ENCODE results near the gene DNAJC17. TPM values are rescaled to one million over a fixed set of nuclear protein-coding genes. Genes with fewer than 3 reads are reported as not detected.

The DNAJC17 gene
- total and polyA plus RNA-seq, 2 of the 13 experiments (the other 11 are each of a cell fraction or from before 2014, with no cell fraction given), result 22.2 to 26.5 TPM

GRCh38 chr15:40763801-40764628 is 43.3 kb downstream of the DNAJC17 start, which contains the start of gene GCHFR (continued):
- TF ChIP-seq, protein P1, sequence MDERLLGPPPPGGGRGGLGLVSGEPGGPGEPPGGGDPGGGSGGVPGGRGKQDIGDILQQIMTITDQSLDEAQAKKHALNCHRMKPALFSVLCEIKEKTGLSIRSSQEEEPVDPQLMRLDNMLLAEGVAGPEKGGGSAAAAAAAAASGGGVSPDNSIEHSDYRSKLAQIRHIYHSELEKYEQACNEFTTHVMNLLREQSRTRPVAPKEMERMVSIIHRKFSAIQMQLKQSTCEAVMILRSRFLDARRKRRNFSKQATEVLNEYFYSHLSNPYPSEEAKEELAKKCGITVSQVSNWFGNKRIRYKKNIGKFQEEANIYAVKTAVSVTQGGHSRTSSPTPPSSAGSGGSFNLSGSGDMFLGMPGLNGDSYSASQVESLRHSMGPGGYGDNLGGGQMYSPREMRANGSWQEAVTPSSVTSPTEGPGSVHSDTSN (CRISPR knock-in tag; IDR thresholded peaks at IDR 0.05), result peak; percentile 47; the same call in 1 of the 2 replicates
- TF ChIP-seq, protein P2, sequence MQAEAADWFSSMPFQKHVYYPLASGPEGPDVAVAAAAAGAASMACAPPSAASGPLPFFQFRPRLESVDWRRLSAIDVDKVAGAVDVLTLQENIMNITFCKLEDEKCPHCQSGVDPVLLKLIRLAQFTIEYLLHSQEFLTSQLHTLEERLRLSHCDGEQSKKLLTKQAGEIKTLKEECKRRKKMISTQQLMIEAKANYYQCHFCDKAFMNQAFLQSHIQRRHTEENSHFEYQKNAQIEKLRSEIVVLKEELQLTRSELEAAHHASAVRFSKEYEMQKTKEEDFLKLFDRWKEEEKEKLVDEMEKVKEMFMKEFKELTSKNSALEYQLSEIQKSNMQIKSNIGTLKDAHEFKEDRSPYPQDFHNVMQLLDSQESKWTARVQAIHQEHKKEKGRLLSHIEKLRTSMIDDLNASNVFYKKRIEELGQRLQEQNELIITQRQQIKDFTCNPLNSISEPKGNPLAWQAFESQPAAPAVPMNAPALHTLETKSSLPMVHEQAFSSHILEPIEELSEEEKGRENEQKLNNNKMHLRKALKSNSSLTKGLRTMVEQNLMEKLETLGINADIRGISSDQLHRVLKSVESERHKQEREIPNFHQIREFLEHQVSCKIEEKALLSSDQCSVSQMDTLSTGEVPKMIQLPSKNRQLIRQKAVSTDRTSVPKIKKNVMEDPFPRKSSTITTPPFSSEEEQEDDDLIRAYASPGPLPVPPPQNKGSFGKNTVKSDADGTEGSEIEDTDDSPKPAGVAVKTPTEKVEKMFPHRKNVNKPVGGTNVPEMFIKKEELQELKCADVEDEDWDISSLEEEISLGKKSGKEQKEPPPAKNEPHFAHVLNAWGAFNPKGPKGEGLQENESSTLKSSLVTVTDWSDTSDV (CRISPR knock-in tag; IDR thresholded peaks at IDR 0.05), result peak; percentile 66; the same call in 1 of the 2 replicates
- TF ChIP-seq SIN3B (IDR thresholded peaks at IDR 0.05; ENCODE audit: low read length) (no peak), HHEX (CRISPR knock-in tag; IDR thresholded peaks at IDR 0.05) (no peak), SP2 (CRISPR knock-in tag; IDR thresholded peaks at IDR 0.05) (peak; percentile 52; the same call in 1 of the 2 replicates), PHF21A (CRISPR knock-in tag; IDR thresholded peaks at IDR 0.05) (peak; percentile 57), POGZ (CRISPR knock-in tag; IDR thresholded peaks at IDR 0.05) (peak; percentile 18; the same call in 1 of the 2 replicates), NCOA5 (CRISPR knock-in tag; IDR thresholded peaks at IDR 0.05) (no peak), HNRNPUL1 (IDR thresholded peaks at IDR 0.05; ENCODE audit: low read depth, low read length) (no peak; the same call in none of the 2 replicates), CEBPZ (IDR thresholded peaks at IDR 0.05; ENCODE audit: low read length) (no peak), ZSCAN29 (CRISPR knock-in tag; conservative IDR thresholded peaks at IDR 0.05) (no peak), MEIS1 (CRISPR knock-in tag; IDR thresholded peaks at IDR 0.05; ENCODE audit: borderline replicate concordance) (peak; percentile 85; the same call in 1 of the 2 replicates), SSRP1 (CRISPR knock-in tag; IDR thresholded peaks at IDR 0.05) (no peak), ZNF720 (CRISPR knock-in tag; IDR thresholded peaks at IDR 0.05) (no peak), ZBTB38 (CRISPR knock-in tag; IDR thresholded peaks at IDR 0.05) (peak; percentile 72), FOSL2 (CRISPR knock-in tag; IDR thresholded peaks at IDR 0.05) (no peak), ZNF180 (CRISPR knock-in tag; IDR thresholded peaks at IDR 0.05; ENCODE audit: borderline replicate concordance, low read depth) (no peak), KLF6 (CRISPR knock-in tag; IDR thresholded peaks at IDR 0.05) (peak; percentile 75; the same call in 1 of the 2 replicates)
- TF ChIP-seq, protein P3, sequence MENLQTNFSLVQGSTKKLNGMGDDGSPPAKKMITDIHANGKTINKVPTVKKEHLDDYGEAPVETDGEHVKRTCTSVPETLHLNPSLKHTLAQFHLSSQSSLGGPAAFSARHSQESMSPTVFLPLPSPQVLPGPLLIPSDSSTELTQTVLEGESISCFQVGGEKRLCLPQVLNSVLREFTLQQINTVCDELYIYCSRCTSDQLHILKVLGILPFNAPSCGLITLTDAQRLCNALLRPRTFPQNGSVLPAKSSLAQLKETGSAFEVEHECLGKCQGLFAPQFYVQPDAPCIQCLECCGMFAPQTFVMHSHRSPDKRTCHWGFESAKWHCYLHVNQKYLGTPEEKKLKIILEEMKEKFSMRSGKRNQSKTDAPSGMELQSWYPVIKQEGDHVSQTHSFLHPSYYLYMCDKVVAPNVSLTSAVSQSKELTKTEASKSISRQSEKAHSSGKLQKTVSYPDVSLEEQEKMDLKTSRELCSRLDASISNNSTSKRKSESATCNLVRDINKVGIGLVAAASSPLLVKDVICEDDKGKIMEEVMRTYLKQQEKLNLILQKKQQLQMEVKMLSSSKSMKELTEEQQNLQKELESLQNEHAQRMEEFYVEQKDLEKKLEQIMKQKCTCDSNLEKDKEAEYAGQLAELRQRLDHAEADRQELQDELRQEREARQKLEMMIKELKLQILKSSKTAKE (CRISPR knock-in tag; IDR thresholded peaks at IDR 0.05; ENCODE audit: borderline replicate concordance), result peak; percentile 57; the same call in 1 of the 2 replicates
- TF ChIP-seq, protein P4, sequence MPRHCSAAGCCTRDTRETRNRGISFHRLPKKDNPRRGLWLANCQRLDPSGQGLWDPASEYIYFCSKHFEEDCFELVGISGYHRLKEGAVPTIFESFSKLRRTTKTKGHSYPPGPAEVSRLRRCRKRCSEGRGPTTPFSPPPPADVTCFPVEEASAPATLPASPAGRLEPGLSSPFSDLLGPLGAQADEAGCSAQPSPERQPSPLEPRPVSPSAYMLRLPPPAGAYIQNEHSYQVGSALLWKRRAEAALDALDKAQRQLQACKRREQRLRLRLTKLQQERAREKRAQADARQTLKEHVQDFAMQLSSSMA (CRISPR knock-in tag; IDR thresholded peaks at IDR 0.05), result peak; percentile 15; the same call in 1 of the 2 replicates

Measured in HepG2 (cell line).